ENCODE results near the gene RBPJL.

RBPJL gene

DNA sequence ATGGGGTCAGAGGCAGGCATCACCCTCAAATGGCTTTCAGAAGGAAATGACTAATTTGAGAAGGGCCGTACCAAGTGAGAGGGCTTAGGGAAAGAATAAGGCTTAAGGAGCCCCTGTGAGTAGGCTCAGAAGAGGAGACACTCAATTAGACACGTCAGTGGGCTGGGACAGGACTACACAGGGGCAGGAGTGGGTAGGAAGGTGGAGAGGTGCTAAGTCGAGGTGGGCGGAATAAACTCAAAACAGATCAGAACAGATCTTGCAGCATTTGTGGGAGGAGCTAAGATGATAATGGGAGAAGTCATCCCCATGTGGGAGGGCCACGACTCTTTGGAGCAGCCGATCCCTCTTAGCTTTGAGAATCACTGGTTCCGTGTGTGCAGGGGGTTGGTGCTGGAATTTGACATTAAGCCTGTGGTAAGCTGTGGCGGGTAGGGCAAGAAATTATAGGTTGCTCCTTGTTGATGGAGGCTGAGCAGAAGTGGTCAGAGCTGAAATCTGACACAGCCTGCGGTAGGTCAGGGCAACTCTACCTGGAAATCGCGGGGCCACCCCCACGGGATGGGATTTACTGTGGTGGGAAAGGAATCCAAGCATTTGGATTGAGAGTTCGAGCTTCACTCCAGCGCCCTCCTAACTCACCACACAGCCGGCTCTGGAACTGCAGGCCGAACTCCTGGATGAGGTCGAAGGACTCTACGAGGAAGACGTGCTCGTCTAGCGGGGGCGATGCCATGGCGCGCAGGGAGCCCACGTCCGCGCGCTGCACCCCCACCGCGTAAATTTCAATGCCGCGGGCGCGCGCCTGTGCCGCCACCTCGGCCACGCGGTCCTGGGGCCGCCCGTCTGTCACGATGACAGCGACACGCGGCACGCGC, 2.8 kb upstream of the RBPJL start:
- no peaks in the 10 kb centered on the region for H4K20me1 ChIP-seq (ENCODE audit: low read depth, low read length)
- H3K79me2 ChIP-seq (ENCODE audit: insufficient read depth, low read length) = no peaks in the 10 kb centered on the region
- H3F3A ChIP-seq (ENCODE audit: insufficient read depth) = no peaks in the 10 kb centered on the region
- no peak overlapping the region for H2AFZ ChIP-seq (ENCODE audit: low read depth, low read length, severe bottlenecking)
- no peaks in the 10 kb centered on the region for H3K9me2 ChIP-seq (replicated peaks; ENCODE audit: insufficient read depth, low read length)
- no peak overlapping the region for H3K27ac ChIP-seq (ENCODE audit: low read depth, low read length)
- TF ChIP-seq, protein P1, sequence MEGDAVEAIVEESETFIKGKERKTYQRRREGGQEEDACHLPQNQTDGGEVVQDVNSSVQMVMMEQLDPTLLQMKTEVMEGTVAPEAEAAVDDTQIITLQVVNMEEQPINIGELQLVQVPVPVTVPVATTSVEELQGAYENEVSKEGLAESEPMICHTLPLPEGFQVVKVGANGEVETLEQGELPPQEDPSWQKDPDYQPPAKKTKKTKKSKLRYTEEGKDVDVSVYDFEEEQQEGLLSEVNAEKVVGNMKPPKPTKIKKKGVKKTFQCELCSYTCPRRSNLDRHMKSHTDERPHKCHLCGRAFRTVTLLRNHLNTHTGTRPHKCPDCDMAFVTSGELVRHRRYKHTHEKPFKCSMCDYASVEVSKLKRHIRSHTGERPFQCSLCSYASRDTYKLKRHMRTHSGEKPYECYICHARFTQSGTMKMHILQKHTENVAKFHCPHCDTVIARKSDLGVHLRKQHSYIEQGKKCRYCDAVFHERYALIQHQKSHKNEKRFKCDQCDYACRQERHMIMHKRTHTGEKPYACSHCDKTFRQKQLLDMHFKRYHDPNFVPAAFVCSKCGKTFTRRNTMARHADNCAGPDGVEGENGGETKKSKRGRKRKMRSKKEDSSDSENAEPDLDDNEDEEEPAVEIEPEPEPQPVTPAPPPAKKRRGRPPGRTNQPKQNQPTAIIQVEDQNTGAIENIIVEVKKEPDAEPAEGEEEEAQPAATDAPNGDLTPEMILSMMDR (IDR thresholded peaks at IDR 0.05; ENCODE audit: insufficient read depth, low read length, poor library complexity, severe bottlenecking) = no peak
- TF ChIP-seq EZH2phosphoT487 (conservative IDR thresholded peaks at IDR 0.05; ENCODE audit: low read length) = no peak
- H3K4me3 ChIP-seq (ENCODE audit: insufficient read depth, low read length, poor library complexity, severe bottlenecking) = no peak overlapping the region
- H3K9ac ChIP-seq (ENCODE audit: low read length) = no peak overlapping the region
- H3K36me3 ChIP-seq (ENCODE audit: low read length) = no peaks in the 10 kb centered on the region
- H3K27me3 ChIP-seq (ENCODE audit: low read length) = no peaks in the 10 kb centered on the region
- H3K4me2 ChIP-seq (ENCODE audit: low read depth, low read length, poor library complexity, severe bottlenecking) = no peak overlapping the region
- no peaks in the 10 kb centered on the region for H3K9me3 ChIP-seq (ENCODE audit: insufficient read depth, low read length)

DNA sequence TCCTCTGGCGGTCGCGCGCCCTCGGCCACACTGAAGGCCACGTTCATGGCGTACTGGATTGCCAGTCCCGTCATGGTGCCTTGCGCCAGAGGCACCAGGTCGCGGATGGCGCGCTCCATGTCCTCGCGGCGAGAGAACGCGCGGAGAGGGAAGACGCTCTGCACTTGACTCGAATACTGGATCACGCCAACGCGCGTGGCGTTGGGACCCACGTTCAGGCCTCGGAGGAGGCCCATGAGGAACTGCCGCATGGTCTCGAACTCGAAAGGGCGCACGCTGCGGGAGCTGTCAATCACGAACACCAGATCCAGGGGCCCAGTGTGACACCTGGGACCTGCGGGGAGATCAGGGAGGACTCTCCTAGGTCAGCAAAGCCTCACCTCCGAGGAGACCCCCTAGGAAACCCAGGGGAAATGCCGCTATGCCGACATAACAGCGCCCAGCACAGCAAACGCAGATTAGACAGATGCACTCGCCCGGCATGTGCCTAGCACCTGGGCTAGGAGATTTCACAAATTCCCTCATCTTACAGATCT, 2.1 kb upstream of the RBPJL start:
- Histone ChIP-seq H3K27ac (ENCODE audit: low read depth, low read length) (no peak overlapping the region), H3K9me3 (ENCODE audit: insufficient read depth, low read length) (no peaks in the 10 kb centered on the region), H3K4me3 (ENCODE audit: insufficient read depth, low read length, poor library complexity, severe bottlenecking) (no peak overlapping the region), H3K27me3 (ENCODE audit: low read length) (no peaks in the 10 kb centered on the region), H3K4me2 (ENCODE audit: low read depth, low read length, poor library complexity, severe bottlenecking) (no peak overlapping the region), H3F3A (ENCODE audit: insufficient read depth) (no peaks in the 10 kb centered on the region), H3K79me2 (ENCODE audit: insufficient read depth, low read length) (no peaks in the 10 kb centered on the region), H4K20me1 (ENCODE audit: low read depth, low read length) (no peaks in the 10 kb centered on the region), H3K9me2 (replicated peaks; ENCODE audit: insufficient read depth, low read length) (no peaks in the 10 kb centered on the region), H3K9ac (ENCODE audit: low read length) (no peak overlapping the region), H3K36me3 (ENCODE audit: low read length) (no peaks in the 10 kb centered on the region), H2AFZ (ENCODE audit: low read depth, low read length, severe bottlenecking) (no peak overlapping the region)
- no peak for TF ChIP-seq EZH2phosphoT487 (conservative IDR thresholded peaks at IDR 0.05; ENCODE audit: low read length)
- TF ChIP-seq, protein P1 (IDR thresholded peaks at IDR 0.05; ENCODE audit: insufficient read depth, low read length, poor library complexity, severe bottlenecking) = no peak

DNA sequence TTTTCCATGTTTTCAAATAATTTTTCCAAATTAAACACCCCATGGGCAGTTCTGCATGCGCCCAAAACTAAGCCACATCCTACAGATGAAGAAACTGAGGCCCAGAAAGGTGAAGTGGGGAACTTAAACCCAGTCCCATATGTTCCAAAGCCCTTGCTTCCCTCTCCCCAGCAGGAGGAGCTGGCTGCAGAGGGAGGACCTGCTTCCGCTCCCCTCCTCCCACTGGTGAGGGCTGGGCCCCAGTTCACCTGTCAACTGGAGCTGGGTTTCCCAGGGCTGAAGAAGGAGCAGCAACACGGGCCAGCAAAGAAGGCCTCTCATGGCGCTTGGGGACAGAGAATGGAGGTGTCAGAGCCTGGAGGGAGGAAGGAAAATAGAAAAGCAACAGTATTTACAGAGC, 1.4 kb upstream of the RBPJL start:
- H3K9me2 ChIP-seq (replicated peaks; ENCODE audit: insufficient read depth, low read length) = no peaks in the 10 kb centered on the region
- H3K9me3 ChIP-seq (ENCODE audit: insufficient read depth, low read length) = no peaks in the 10 kb centered on the region

More for the DNA sequence above, 1.4 kb upstream of the RBPJL start:
- Histone ChIP-seq H3K36me3 (ENCODE audit: low read length) (no peaks in the 10 kb centered on the region), H4K20me1 (ENCODE audit: low read depth, low read length) (no peaks in the 10 kb centered on the region), H3K9ac (ENCODE audit: low read length) (no peak overlapping the region), H3K4me3 (ENCODE audit: insufficient read depth, low read length, poor library complexity, severe bottlenecking) (no peak overlapping the region), H2AFZ (ENCODE audit: low read depth, low read length, severe bottlenecking) (no peak overlapping the region), H3K4me2 (ENCODE audit: low read depth, low read length, poor library complexity, severe bottlenecking) (no peak overlapping the region), H3K27me3 (ENCODE audit: low read length) (no peaks in the 10 kb centered on the region), H3F3A (ENCODE audit: insufficient read depth) (no peaks in the 10 kb centered on the region), H3K27ac (ENCODE audit: low read depth, low read length) (no peak overlapping the region), H3K79me2 (ENCODE audit: insufficient read depth, low read length) (no peaks in the 10 kb centered on the region)
- TF ChIP-seq, protein P1 (IDR thresholded peaks at IDR 0.05; ENCODE audit: insufficient read depth, low read length, poor library complexity, severe bottlenecking) = no peak
- no peak for TF ChIP-seq EZH2phosphoT487 (conservative IDR thresholded peaks at IDR 0.05; ENCODE audit: low read length)
